GM18520 (cell line): ENCODE results near the gene C19orf73.

Source experiments
- ATAC-seq: cut with Tn5 transposase; IDR thresholded peaks from one replicate; pipeline ENCODE4 v1.9.1; 2021; ENCODE audit not compliant: unreplicated experiment

C19orf73 gene

GRCh38 chr19:49070416-49070815, 48.5 kb downstream of the C19orf73 start:
- ATAC-seq, result no peak

- no peak for ATAC-seq
Measured at GRCh38 chr19:49069026-49069425, 49.9 kb downstream of the C19orf73 start.
